GM12892 (cell line): ENCODE results near the gene ATG10.

Source experiments
- POLR2A ChIP-seq: IDR thresholded peaks from 2 replicates; pipeline ENCODE4 v1.6.1; 2011; ENCODE audit warnings: low read depth, low read length, control low read depth
- POLR2AphosphoS5 ChIP-seq: IDR thresholded peaks from 2 replicates; pipeline ENCODE4 v1.6.1; 2011; ENCODE audit warnings: low read depth, low read length, control low read depth

DNA sequence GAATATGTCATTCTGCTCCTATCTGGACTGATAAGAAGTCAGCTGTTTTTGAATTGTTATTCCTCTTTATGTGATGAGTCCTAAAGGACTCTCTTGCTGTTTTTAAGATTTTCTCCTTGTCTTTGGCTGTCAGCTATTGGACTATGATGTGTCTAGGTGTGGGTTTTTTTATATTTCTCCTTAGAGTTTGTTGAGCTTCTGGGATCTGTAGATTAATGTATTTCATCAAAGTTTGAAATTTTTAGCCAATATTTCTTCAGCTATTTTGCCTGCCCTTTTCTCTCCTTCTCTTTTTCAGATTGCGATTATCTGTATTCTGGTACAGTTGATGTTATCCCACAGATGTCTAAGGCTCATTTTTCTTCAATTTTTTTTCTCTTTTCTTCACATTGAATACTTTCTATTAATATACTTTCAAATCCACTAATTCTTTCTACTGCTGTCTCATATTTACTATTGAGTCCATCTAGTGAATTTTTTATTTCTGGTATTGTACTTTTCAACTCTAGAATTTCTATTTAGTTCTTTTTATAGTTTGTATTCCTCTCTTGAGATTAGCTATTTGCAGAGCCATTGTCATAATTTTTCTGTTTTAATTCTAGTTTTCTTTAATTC, 275.2 kb downstream of the ATG10 start:
- TF ChIP-seq POLR2A (no peak), POLR2AphosphoS5 (no peak)
